NT2/D1 (cell line): Measurements from ENCODE around the gene FUT1.

Source experiments
- DNase-seq: peaks from one replicate; pipeline ENCODE4 v3.0.0-alpha.2; 2011; ENCODE audit warnings: low read depth, low spot score
- H3K27me3 ChIP-seq: 2 replicates; pipeline ENCODE4 v1.6.0; 2011; ENCODE audit warnings: mild to moderate bottlenecking; ENCODE audit not compliant: insufficient read length, insufficient read depth
- H3K36me3 ChIP-seq: 2 replicates; pipeline ENCODE4 v1.6.1; 2011; ENCODE audit warnings: mild to moderate bottlenecking, low read length, mixed read lengths; ENCODE audit not compliant: insufficient read depth, insufficient read length
- H3K4me1 ChIP-seq: 2 replicates; pipeline ENCODE4 v1.5.1; 2011; ENCODE audit not compliant: insufficient read depth, insufficient read length
- H3K4me3 ChIP-seq: 2 replicates; pipeline ENCODE4 v1.5.1; 2011; ENCODE audit warnings: low read depth; ENCODE audit not compliant: insufficient read length
- H3K9ac ChIP-seq: 2 replicates; pipeline ENCODE4 v1.6.0; 2011; ENCODE audit warnings: low read depth; ENCODE audit not compliant: insufficient read length
- H3K9me3 ChIP-seq: 2 replicates; pipeline ENCODE4 v1.5.1; 2011; ENCODE audit warnings: mild to moderate bottlenecking, low read length; ENCODE audit not compliant: insufficient read depth
- SUZ12 ChIP-seq: IDR thresholded peaks from 2 replicates; pipeline ENCODE4 v1.6.1; 2011; ENCODE audit not compliant: insufficient read length, insufficient read depth; ENCODE audit errors: extremely low read depth
- YY1 ChIP-seq: IDR thresholded peaks from 2 replicates; pipeline ENCODE4 v1.6.1; 2011; ENCODE audit not compliant: insufficient read length, insufficient read depth
- ZNF274 ChIP-seq: IDR thresholded peaks from 2 replicates; pipeline ENCODE4 v1.6.1; 2011; ENCODE audit warnings: mild to moderate bottlenecking, low read depth, low read length

Gene FUT1

DNA sequence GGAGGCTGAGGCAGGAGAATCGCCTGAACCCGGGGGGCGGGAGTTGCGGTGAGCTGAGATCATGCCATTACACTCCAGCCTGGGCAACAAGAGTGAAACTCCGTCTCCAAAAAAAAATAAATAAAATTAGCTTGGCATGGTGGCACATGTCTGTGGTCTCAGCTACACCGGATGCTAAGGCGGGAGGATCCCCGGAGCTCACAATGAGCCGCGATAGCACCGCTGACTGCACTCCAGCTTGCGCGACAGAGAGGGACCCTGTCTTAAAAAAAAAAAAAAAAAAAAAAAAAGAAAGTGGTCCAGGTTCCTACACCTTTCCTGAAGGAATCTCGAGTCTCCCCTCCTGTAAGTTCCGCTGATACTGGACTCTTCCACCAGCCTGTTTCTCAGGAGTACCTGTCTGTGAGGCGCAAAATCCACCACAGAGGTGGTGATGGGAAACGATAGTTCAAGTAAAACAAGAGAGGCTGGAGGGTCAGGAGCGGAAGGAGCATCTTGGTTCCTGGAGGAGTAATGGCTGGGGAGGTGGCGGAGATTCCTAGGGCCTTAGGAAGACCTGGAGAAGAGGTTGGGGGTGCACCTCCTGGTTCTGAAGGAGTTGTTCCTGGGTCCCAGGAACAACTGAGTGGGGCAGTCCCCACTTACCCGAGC is 471 bp downstream of the FUT1 start:
- Histone ChIP-seq H3K4me3 (peak overlapping the region; percentile 46), H3K9me3 (no peaks in the 10 kb centered on the region), H3K4me1 (peaks cover 10% of the 10 kb centered on the region), H3K36me3 (peaks cover 8% of the 10 kb centered on the region), H3K27me3 (no peaks in the 10 kb centered on the region), H3K9ac (peak overlapping the region; percentile 52)
- DNase-seq = no peak
- TF ChIP-seq ZNF274 (no peak), YY1 (no peak), SUZ12 (no peak)

DNA sequence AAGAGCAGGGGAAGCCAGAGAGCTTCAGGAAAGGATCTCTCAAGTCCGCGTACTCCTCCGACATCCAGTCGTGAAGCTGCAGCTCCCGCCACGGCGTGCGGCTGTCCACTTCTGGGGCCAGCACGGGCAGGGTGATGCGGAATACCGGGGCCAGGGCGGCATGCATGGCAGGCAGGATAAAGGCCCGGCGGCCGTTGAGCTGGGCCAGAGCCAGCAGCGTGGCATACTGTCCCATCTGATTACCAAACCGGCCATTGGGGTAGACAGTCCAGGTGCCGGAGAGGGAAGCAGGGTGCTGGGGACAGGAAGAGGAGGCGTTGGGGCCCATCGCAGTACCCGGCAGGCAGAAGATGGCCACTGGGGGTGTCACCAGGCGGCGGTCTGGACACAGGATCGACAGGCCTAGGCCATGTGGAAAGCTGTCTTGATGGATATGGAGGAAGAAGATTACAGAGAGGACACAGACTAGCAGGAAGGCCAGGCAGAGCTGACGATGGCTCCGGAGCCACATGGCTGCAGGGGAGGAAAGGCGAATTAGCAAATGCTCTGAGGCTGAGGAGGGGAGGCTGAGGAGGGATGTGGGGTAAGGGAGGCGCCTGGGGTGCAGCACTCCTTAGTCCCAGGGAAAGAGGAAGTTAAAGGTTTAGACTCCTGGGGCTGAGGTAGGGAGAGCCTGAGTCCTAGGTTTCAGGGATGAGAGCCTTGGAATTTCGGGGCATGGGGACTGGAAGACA is 1.5 kb downstream of the FUT1 start:
- Histone ChIP-seq H3K36me3 (peaks cover 8% of the 10 kb centered on the region), H3K27me3 (no peaks in the 10 kb centered on the region), H3K4me1 (peaks cover 4% of the 10 kb centered on the region), H3K4me3 (no peak overlapping the region), H3K9me3 (no peaks in the 10 kb centered on the region), H3K9ac (no peak overlapping the region)
- TF ChIP-seq YY1 (no peak), ZNF274 (no peak), SUZ12 (no peak)
- DNase-seq = no peak

DNA sequence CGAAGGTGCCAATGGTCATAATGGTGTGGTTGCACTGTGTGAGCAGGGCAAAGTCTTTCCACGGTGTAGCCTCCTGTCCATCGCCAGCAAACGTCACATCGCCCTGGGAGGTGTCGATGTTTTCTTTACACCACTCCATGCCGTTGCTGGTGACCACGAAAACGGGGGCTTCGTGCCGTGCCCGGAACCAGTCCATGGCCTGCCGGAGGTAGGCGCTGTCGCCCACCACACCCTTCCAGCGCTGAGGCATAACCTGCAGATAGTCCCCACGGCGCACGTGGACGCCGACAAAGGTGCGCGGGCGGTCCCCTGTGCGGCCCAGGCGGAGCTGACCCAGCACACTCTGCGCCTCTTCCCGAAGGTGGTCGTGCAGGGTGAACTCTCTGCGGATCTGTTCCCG is 2.1 kb downstream of the FUT1 start:
- Histone ChIP-seq H3K9ac (no peak overlapping the region), H3K36me3 (peaks cover 8% of the 10 kb centered on the region), H3K27me3 (no peaks in the 10 kb centered on the region), H3K9me3 (no peaks in the 10 kb centered on the region), H3K4me1 (peaks cover 3% of the 10 kb centered on the region), H3K4me3 (no peak overlapping the region)
- DNase-seq = no peak
- TF ChIP-seq ZNF274 (no peak), SUZ12 (no peak), YY1 (no peak)

DNA sequence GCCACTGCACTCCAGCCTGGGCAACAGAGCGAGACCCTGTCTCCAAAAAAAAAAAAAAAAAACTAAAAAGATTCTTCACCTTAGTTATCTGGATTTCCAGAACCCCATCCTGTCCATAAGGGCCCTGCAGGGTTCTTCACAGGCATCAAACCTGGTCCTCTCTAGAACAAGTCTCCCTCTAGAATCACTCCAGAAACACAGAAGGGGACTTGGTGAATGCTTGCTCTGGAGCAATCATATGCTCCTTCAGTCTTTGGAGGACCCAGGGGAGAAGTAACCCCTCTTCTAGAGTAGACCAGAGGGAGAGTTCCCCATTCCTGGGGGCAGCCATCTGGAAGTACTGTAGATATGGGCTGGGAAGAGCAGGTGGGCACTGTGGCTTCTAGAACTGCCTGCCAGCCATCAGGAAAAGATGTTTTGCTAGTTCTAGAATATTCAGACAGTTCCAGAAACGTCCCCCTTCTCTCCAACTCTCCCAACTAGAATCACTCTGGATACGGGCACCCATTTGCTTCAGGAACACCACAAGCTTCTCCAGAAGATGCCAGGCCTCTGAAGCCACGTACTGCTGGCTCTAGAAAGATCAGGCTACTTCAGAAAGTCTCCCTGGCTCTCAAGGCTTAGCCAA is 2.8 kb downstream of the FUT1 start:
- DNase-seq = no peak

DNA sequence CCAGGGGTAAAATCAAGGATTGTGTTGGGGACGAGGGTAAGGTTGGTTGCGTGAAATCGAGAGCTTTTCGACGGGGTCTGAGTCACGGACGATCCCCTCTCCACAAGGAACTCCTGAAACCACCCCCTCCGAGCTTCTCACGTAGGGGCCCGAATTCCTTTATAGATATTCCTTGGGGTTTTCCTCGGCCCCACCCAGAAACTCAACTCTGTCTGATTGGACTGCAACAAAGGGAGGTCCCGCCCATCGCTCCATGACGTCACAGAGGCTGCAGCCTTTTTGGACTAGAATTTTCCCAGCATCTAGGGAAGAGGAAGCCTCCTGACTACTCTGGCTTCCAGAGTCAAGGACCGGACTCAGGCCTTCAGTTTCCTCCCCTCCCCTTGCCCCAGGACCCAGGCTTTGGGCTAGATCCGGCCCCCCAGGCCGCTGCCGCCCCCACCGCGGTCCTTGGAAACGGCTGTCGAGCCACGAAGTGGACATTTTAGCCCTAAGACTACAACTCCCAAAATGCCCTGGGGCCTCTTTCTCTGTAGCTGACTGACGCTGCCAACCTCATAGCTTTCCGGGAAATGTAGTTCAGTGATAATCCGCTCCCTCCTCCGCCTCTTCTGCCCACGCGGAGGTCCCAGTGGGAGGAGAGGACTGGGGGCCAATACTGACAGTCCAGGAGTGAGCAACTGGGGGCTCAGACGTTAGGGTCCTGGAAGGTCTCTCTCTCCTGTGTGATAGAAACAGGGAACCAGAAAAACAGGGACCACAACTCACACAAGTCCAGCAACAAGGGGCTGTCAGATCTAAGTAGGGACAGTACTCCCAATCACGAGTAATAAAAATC is 5.5 kb downstream of the FUT1 start, which contains the start of gene IZUMO1:
Gene IZUMO1, minus strand, starts transcription at position 172 of the 838 bp plus-strand sequence. CDS start 1,050 bp downstream, outside the sequence.
- DNase-seq = peak; percentile 58
- TF ChIP-seq SUZ12 = no peak
- no peak for TF ChIP-seq ZNF274
- TF ChIP-seq YY1 = no peak
- no peaks in the 10 kb centered on the region for H3K9me3 ChIP-seq
- peaks cover 8% of the 10 kb centered on the region for H3K36me3 ChIP-seq
- H3K9ac ChIP-seq = peak within 1 kb of the TSS; percentile 32
- H3K27me3 ChIP-seq = no peaks in the 10 kb centered on the region
- peak within 1 kb of the TSS; percentile 49 for H3K4me3 ChIP-seq
- H3K4me1 ChIP-seq = peaks cover 4% of the 10 kb centered on the region

More for the DNA sequence above, 2.8 kb downstream of the FUT1 start:
- peaks cover 3% of the 10 kb centered on the region for H3K4me1 ChIP-seq
- no peaks in the 10 kb centered on the region for H3K9me3 ChIP-seq
- no peak for TF ChIP-seq ZNF274
- no peak for TF ChIP-seq SUZ12
- TF ChIP-seq YY1 = no peak
- H3K4me3 ChIP-seq = no peak overlapping the region
- peaks cover 8% of the 10 kb centered on the region for H3K36me3 ChIP-seq
- no peak overlapping the region for H3K9ac ChIP-seq
- H3K27me3 ChIP-seq = no peaks in the 10 kb centered on the region

DNA sequence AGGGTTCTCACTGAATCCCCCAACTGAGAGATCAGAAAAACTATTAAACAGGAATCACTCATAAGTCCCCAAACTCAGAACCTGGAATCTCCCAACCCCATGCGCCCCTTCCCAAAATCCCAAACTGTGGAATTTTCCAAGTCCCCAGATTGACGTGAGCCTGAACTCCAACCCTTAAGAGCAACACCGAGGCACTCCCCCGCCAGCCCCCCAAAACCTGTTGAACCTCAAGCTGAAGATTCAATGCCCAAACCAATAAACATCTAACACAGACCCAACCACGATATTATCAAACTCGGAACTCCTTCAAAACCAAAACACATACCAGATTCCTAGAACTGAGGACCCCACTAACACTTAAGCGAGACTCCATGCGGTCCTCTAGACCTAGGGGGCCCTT is 6.3 kb downstream of the FUT1 start:
- no peak for TF ChIP-seq ZNF274
- TF ChIP-seq YY1 = no peak
- TF ChIP-seq SUZ12 = no peak
- Histone ChIP-seq H3K9ac (peak overlapping the region; percentile 32), H3K4me3 (no peak overlapping the region), H3K27me3 (no peaks in the 10 kb centered on the region), H3K9me3 (no peaks in the 10 kb centered on the region), H3K36me3 (peaks cover 8% of the 10 kb centered on the region), H3K4me1 (peaks cover 8% of the 10 kb centered on the region)
- no peak for DNase-seq
